Activated naive CD4-positive, alpha-beta T cell treated with anti-CD3 and anti-CD28 coated beads, Interleukin-2, amount 50 U/mL, for 24 hours (primary cell): ENCODE measurements around the gene APOBEC3H.

Experiments
- H3K27ac Mint-ChIP-seq: one replicate; pipeline ENCODE4 v1.8.0; 2021; ENCODE audit warnings: mild to moderate bottlenecking, mixed read lengths
- H3K27me3 Mint-ChIP-seq: one replicate; pipeline ENCODE4 v1.8.0; 2021; ENCODE audit warnings: mixed read lengths
- H3K36me3 Mint-ChIP-seq: one replicate; pipeline ENCODE4 v1.8.0; 2021; ENCODE audit warnings: mixed read lengths
- H3K4me1 Mint-ChIP-seq: one replicate; pipeline ENCODE4 v1.8.0; 2021; ENCODE audit warnings: mixed read lengths
- H3K4me3 Mint-ChIP-seq: one replicate; pipeline ENCODE4 v1.8.0; 2021; ENCODE audit warnings: mild to moderate bottlenecking, mixed read lengths
- H3K9me3 Mint-ChIP-seq: one replicate; pipeline ENCODE4 v1.8.0; 2021; ENCODE audit warnings: mixed read lengths

Gene APOBEC3H

DNA sequence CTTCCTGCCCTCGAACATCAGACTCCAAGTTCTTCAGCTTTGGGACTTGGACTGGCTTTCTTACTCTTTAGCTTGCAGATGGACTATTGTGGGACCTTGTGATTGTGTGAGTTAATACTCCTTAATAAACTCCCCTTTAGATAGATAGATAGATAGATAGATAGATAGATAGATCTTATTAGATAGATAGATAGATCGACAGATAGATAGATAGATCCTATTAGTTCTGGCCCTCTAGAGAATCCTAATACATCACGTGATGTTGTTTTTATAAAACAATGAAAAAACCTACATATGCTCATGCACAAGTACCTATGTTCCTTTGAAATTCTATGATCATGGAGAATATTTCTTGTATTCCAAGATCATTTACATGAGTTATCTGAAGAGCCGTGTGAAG is 23.9 kb downstream of the APOBEC3H start:
- Mint-ChIP-seq H3K27ac (peak overlapping the region; percentile 0), H3K4me1 (peaks cover 32% of the 10 kb centered on the region), H3K36me3 (no peaks in the 10 kb centered on the region), H3K4me3 (no peak overlapping the region), H3K27me3 (no peaks in the 10 kb centered on the region), H3K9me3 (no peaks in the 10 kb centered on the region)

GRCh38 chr22:39122772-39123470 is 25.9 kb downstream of the APOBEC3H start:
- Mint-ChIP-seq H3K36me3 (no peaks in the 10 kb centered on the region), H3K4me3 (no peak overlapping the region), H3K27me3 (no peaks in the 10 kb centered on the region), H3K27ac (no peak overlapping the region), H3K4me1 (peaks cover 16% of the 10 kb centered on the region), H3K9me3 (no peaks in the 10 kb centered on the region)

GRCh38 chr22:39123751-39124581 is 26.9 kb downstream of the APOBEC3H start:
- H3K4me3 Mint-ChIP-seq = no peak overlapping the region
- no peaks in the 10 kb centered on the region for H3K9me3 Mint-ChIP-seq
- H3K27me3 Mint-ChIP-seq = no peaks in the 10 kb centered on the region
- no peaks in the 10 kb centered on the region for H3K36me3 Mint-ChIP-seq
- H3K4me1 Mint-ChIP-seq = peaks cover 11% of the 10 kb centered on the region
- no peak overlapping the region for H3K27ac Mint-ChIP-seq

GRCh38 chr22:39125622-39126021 is 28.6 kb downstream of the APOBEC3H start:
- H3K27me3 Mint-ChIP-seq = no peaks in the 10 kb centered on the region
- no peaks in the 10 kb centered on the region for H3K36me3 Mint-ChIP-seq
- no peak overlapping the region for H3K27ac Mint-ChIP-seq
- H3K4me1 Mint-ChIP-seq = peaks cover 11% of the 10 kb centered on the region
- H3K4me3 Mint-ChIP-seq = no peak overlapping the region
- H3K9me3 Mint-ChIP-seq = no peaks in the 10 kb centered on the region

DNA sequence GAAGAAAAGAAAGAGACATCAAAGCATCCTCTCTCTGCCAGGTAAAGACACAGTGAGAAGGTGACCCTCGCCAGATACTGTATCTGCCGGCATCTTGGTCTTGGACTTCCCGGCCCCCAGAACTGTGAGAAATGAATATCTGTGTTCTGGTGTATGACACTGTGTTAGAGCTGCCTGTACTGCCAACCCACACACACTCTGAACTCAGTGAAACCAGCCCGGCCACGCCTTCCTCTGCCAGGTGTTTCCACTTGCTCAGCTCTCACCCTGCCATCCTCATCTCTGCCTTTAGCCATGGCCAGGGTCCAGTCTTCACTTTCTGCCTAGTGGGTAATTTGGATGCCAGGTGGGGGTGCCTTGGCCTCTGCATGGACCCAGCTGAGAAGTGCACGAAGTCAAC is 31.5 kb downstream of the APOBEC3H start:
- no peaks in the 10 kb centered on the region for H3K9me3 Mint-ChIP-seq
- H3K4me3 Mint-ChIP-seq = no peak overlapping the region
- H3K27ac Mint-ChIP-seq = peak overlapping the region; percentile 41
- H3K36me3 Mint-ChIP-seq = peaks cover 2% of the 10 kb centered on the region
- no peaks in the 10 kb centered on the region for H3K27me3 Mint-ChIP-seq
- no peaks in the 10 kb centered on the region for H3K4me1 Mint-ChIP-seq

- Mint-ChIP-seq H3K36me3 (peaks cover 2% of the 10 kb centered on the region), H3K9me3 (no peaks in the 10 kb centered on the region), H3K4me1 (no peaks in the 10 kb centered on the region), H3K27ac (no peak overlapping the region), H3K27me3 (no peaks in the 10 kb centered on the region), H3K4me3 (no peak overlapping the region)
Observed at GRCh38 chr22:39129081-39129480, 32.0 kb downstream of the APOBEC3H start.

GRCh38 chr22:39129746-39130145 is 32.7 kb downstream of the APOBEC3H start:
- no peaks in the 10 kb centered on the region for H3K9me3 Mint-ChIP-seq
- no peaks in the 10 kb centered on the region for H3K27me3 Mint-ChIP-seq
- H3K27ac Mint-ChIP-seq = no peak overlapping the region
- H3K4me1 Mint-ChIP-seq = no peaks in the 10 kb centered on the region
- H3K36me3 Mint-ChIP-seq = peaks cover 2% of the 10 kb centered on the region
- H3K4me3 Mint-ChIP-seq = no peak overlapping the region

GRCh38 chr22:39130152-39130704 is 33.2 kb downstream of the APOBEC3H start:
- peaks cover 2% of the 10 kb centered on the region for H3K36me3 Mint-ChIP-seq
- H3K27me3 Mint-ChIP-seq = no peaks in the 10 kb centered on the region
- no peaks in the 10 kb centered on the region for H3K9me3 Mint-ChIP-seq
- no peaks in the 10 kb centered on the region for H3K4me1 Mint-ChIP-seq
- no peak overlapping the region for H3K4me3 Mint-ChIP-seq
- H3K27ac Mint-ChIP-seq = no peak overlapping the region

GRCh38 chr22:39130892-39131855 is 34.1 kb downstream of the APOBEC3H start:
- H3K36me3 Mint-ChIP-seq = peaks cover 2% of the 10 kb centered on the region
- H3K4me3 Mint-ChIP-seq = no peak overlapping the region
- H3K27me3 Mint-ChIP-seq = no peaks in the 10 kb centered on the region
- H3K27ac Mint-ChIP-seq = no peak overlapping the region
- no peaks in the 10 kb centered on the region for H3K4me1 Mint-ChIP-seq
- no peaks in the 10 kb centered on the region for H3K9me3 Mint-ChIP-seq

DNA sequence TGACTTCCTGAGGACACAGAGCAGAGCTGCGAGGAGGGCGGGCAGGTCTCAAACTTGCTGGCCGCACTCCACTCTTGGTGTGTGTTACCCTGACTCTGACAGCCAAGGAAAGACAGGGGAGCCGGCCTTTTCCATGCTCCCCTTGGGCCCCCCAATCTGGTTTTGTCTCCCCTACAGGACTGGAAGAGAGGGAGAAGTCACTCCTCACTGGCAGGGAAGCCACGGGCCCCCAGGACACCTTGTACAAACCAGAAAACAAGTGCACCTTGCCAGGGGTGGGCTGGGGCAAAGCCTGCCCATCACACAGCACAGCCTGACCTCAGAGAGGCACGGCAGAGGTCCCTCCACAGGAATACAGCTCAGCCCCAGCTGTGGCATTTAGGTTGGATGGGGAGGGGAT is 35.2 kb downstream of the APOBEC3H start:
- Mint-ChIP-seq H3K27ac (no peak overlapping the region), H3K4me3 (no peak overlapping the region), H3K9me3 (no peaks in the 10 kb centered on the region), H3K27me3 (no peaks in the 10 kb centered on the region), H3K4me1 (no peaks in the 10 kb centered on the region), H3K36me3 (peaks cover 4% of the 10 kb centered on the region)

- Mint-ChIP-seq H3K9me3 (no peaks in the 10 kb centered on the region), H3K4me3 (no peak overlapping the region)
Observed at GRCh38 chr22:39132871-39133524, 36.0 kb downstream of the APOBEC3H start.

GRCh38 chr22:39133871-39134270 is 36.8 kb downstream of the APOBEC3H start:
- Mint-ChIP-seq H3K4me1 (no peaks in the 10 kb centered on the region), H3K36me3 (peaks cover 4% of the 10 kb centered on the region), H3K27ac (no peak overlapping the region), H3K4me3 (no peak overlapping the region), H3K9me3 (no peaks in the 10 kb centered on the region), H3K27me3 (no peaks in the 10 kb centered on the region)

More at GRCh38 chr22:39132871-39133524, 36.0 kb downstream of the APOBEC3H start:
- Mint-ChIP-seq H3K27me3 (no peaks in the 10 kb centered on the region), H3K36me3 (peaks cover 4% of the 10 kb centered on the region), H3K27ac (no peak overlapping the region), H3K4me1 (no peaks in the 10 kb centered on the region)

DNA sequence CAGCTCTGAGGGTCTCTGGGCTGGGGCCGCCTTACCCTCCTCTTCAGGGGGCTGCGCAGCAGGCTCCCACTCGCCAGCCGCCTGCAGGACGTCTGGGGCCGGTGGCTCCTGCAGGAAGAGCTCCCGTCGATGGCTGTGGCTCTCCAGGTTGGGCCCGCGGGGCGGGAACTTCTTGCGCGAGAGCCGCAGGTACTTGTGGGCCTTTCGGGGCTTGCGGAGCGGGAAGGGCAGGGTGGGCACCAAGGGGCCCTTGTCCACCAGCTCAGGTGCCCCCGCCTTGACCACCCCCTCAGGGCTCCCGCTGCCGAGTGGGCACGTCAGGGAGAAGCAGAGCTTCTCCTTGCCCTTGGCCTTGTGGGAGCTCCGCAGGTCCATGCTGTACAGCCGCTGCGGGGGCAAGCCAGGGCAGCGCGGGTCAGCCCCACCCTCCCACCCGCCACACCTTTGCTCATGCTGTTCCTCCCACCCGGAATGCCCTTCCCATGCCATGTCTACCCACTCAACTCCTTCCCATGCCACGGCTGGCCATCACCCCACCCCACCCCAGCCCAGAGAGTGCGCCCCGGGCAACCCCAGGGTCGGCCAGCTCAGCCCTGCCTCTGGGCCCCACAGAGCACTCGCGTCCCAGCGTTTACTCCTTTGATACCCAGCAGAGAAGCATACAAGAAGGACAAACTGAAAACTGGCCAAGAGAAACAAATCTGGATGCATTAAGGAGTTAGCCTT is 37.5 kb downstream of the APOBEC3H start:
- Mint-ChIP-seq H3K9me3 (no peaks in the 10 kb centered on the region), H3K4me1 (no peaks in the 10 kb centered on the region), H3K27me3 (no peaks in the 10 kb centered on the region), H3K27ac (no peak overlapping the region), H3K36me3 (peaks cover 4% of the 10 kb centered on the region), H3K4me3 (no peak overlapping the region)

DNA sequence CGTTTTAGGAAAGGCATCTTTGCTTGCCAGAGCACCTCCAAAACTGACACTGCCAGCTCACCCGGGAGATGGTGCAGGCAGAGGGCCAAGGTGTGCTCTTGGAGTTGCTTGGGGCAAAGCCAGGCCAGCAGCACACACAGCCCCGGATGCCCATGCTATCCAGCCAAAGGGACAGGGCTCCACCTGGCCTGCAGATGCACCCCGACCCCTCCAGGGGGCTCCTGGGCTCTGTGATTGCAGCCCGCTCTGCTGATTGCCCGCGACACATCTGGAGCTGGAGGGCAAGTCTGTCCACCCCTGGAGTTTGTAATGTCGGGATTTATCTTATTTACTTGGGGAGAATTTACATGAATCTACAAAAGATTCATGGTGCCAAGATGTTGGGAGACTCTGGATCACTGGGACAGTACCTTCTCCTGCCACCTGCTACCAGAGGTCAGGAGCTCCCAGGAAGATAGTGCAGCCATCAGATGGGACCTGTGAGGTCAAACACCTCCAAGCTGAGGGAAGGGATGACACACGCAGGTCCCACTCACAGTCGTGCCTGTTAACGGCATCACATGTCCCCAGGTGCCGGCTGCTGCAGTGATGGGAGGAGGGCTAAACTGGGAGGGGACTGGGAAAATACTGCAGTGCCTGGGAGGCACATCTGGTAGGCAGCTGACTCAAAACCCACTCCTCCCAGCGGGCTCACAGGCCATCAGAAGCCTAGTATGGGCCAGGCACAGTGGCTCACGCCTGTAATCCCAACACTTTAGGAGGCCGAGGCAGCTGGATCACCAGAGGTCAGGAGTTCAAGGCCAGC is 38.2 kb downstream of the APOBEC3H start:
- no peak overlapping the region for H3K27ac Mint-ChIP-seq
- no peak overlapping the region for H3K4me3 Mint-ChIP-seq
- H3K36me3 Mint-ChIP-seq = peaks cover 4% of the 10 kb centered on the region
- no peaks in the 10 kb centered on the region for H3K27me3 Mint-ChIP-seq
- no peaks in the 10 kb centered on the region for H3K4me1 Mint-ChIP-seq
- no peaks in the 10 kb centered on the region for H3K9me3 Mint-ChIP-seq
